NT2/D1 (cell line): Measurements from ENCODE around the gene WDR64.

Experiments used
- YY1 ChIP-seq: IDR thresholded peaks from 2 replicates; pipeline ENCODE4 v1.6.1; 2011; ENCODE audit not compliant: insufficient read length, insufficient read depth
- ZNF274 ChIP-seq: IDR thresholded peaks from 2 replicates; pipeline ENCODE4 v1.6.1; 2011; ENCODE audit warnings: mild to moderate bottlenecking, low read depth, low read length

- TF ChIP-seq ZNF274: no peak
- no peak for TF ChIP-seq YY1
Observed at GRCh38 chr1:241654641-241655040, 2.6 kb downstream of the WDR64 start.
